IPS-NIHi7 (cell line): ENCODE measurements around the gene RAPGEF4.
A peak's percentile ranks its signal among the peaks of the same experiment; 100 is the strongest.

ENCODE experiments used
- DNase-seq: peaks from one replicate; pipeline ENCODE4 v3.0.0; 2012; ENCODE audit warnings: mixed read lengths; ENCODE audit errors: extremely low spot score

The RAPGEF4 gene

GRCh38 chr2:172735582-172736423 is at the start of gene RAPGEF4:
Gene RAPGEF4, plus strand, starts transcription at chr2:172735845. Its CDS starts 139 bp downstream, at chr2:172735984.
- peak; percentile 78 for DNase-seq

GRCh38 chr2:172693037-172693436 is 42.6 kb upstream of the RAPGEF4 start:
- DNase-seq: no peak

GRCh38 chr2:172693529-172694455 is 41.9 kb upstream of the RAPGEF4 start:
- DNase-seq: no peak

- no peak for DNase-seq
Observed at GRCh38 chr2:172697296-172697695, 38.3 kb upstream of the RAPGEF4 start.

- DNase-seq: peak; percentile 21
Observed at GRCh38 chr2:172698041-172698863, 37.4 kb upstream of the RAPGEF4 start.

- DNase-seq: no peak
Observed at GRCh38 chr2:172701250-172701649, 34.4 kb upstream of the RAPGEF4 start.

GRCh38 chr2:172702451-172702850 is 33.2 kb upstream of the RAPGEF4 start:
- no peak for DNase-seq

- peak; percentile 63 for DNase-seq
Observed at GRCh38 chr2:172704072-172704936, 31.3 kb upstream of the RAPGEF4 start.

- no peak for DNase-seq
Observed at GRCh38 chr2:172705352-172705751, 30.3 kb upstream of the RAPGEF4 start.

- DNase-seq: no peak
Observed at GRCh38 chr2:172708247-172708646, 27.4 kb upstream of the RAPGEF4 start.

- no peak for DNase-seq
Observed at GRCh38 chr2:172709566-172710291, 25.9 kb upstream of the RAPGEF4 start.

GRCh38 chr2:172710584-172711047 is 25.0 kb upstream of the RAPGEF4 start:
- peak; percentile 50 for DNase-seq

- no peak for DNase-seq
Observed at GRCh38 chr2:172711110-172711509, 24.5 kb upstream of the RAPGEF4 start.

- DNase-seq: no peak
Observed at GRCh38 chr2:172712251-172712650, 23.4 kb upstream of the RAPGEF4 start.

- no peak for DNase-seq
Observed at GRCh38 chr2:172713365-172713875, 22.2 kb upstream of the RAPGEF4 start.

- no peak for DNase-seq
Observed at GRCh38 chr2:172722481-172722880, 13.2 kb upstream of the RAPGEF4 start.

- DNase-seq: no peak
Observed at GRCh38 chr2:172723286-172723685, 12.4 kb upstream of the RAPGEF4 start.

- no peak for DNase-seq
Observed at GRCh38 chr2:172724724-172725123, 10.9 kb upstream of the RAPGEF4 start.

GRCh38 chr2:172725284-172725683 is 10.4 kb upstream of the RAPGEF4 start:
- no peak for DNase-seq

- no peak for DNase-seq
Observed at GRCh38 chr2:172725746-172726145, 9.9 kb upstream of the RAPGEF4 start.
